ENCODE results near the gene CLEC4M. TPM values are rescaled to one million over a fixed set of nuclear protein-coding genes. Genes with fewer than 3 reads are reported as not detected.

The CLEC4M gene
- total RNA-seq, 1 donor from 2014 or later, result not detected

- no peak for DNase-seq (ENCODE audit: low read depth, low spot score)
- Mint-ChIP-seq H3K4me3 (no peak overlapping the region), H3K27me3 (ENCODE audit: low read depth) (peaks cover 52% of the 10 kb centered on the region), H3K4me1 (peaks cover 4% of the 10 kb centered on the region), H3K27ac (ENCODE audit: unreplicated experiment) (no peak overlapping the region), H3K36me3 (ENCODE audit: low read depth) (no peaks in the 10 kb centered on the region), H3K9me3 (no peaks in the 10 kb centered on the region)
- no peak for TF ChIP-seq CTCF (conservative IDR thresholded peaks at IDR 0.05)
Measured at GRCh38 chr19:7766535-7766934, 3.5 kb downstream of the CLEC4M start.

- H3K36me3 Mint-ChIP-seq (ENCODE audit: low read depth), result no peaks in the 10 kb centered on the region
- H3K4me3 Mint-ChIP-seq, result no peak overlapping the region
- H3K4me1 Mint-ChIP-seq, result peaks cover 4% of the 10 kb centered on the region
- no peak for TF ChIP-seq CTCF (conservative IDR thresholded peaks at IDR 0.05)
- peaks cover 56% of the 10 kb centered on the region for H3K27me3 Mint-ChIP-seq (ENCODE audit: low read depth)
- no peaks in the 10 kb centered on the region for H3K9me3 Mint-ChIP-seq
- no peak overlapping the region for H3K27ac Mint-ChIP-seq (ENCODE audit: unreplicated experiment)
- DNase-seq (ENCODE audit: low read depth, low spot score), result no peak
Measured at GRCh38 chr19:7767487-7767886, 4.4 kb downstream of the CLEC4M start.

- peaks cover 1% of the 10 kb centered on the region for H3K4me1 Mint-ChIP-seq
- H3K9me3 Mint-ChIP-seq, result no peaks in the 10 kb centered on the region
- no peak for TF ChIP-seq CTCF (conservative IDR thresholded peaks at IDR 0.05)
- H3K4me3 Mint-ChIP-seq, result no peak overlapping the region
- H3K27me3 Mint-ChIP-seq (ENCODE audit: low read depth), result peaks cover 56% of the 10 kb centered on the region
- no peak overlapping the region for H3K27ac Mint-ChIP-seq (ENCODE audit: unreplicated experiment)
- no peak for DNase-seq (ENCODE audit: low read depth, low spot score)
- no peaks in the 10 kb centered on the region for H3K36me3 Mint-ChIP-seq (ENCODE audit: low read depth)
Measured at GRCh38 chr19:7769171-7769570, 6.1 kb downstream of the CLEC4M start.

- Mint-ChIP-seq H3K36me3 (ENCODE audit: low read depth) (no peaks in the 10 kb centered on the region), H3K4me1 (no peaks in the 10 kb centered on the region), H3K9me3 (no peaks in the 10 kb centered on the region), H3K4me3 (no peak overlapping the region), H3K27ac (ENCODE audit: unreplicated experiment) (no peak overlapping the region), H3K27me3 (ENCODE audit: low read depth) (peaks cover 65% of the 10 kb centered on the region)
- TF ChIP-seq CTCF (conservative IDR thresholded peaks at IDR 0.05), result no peak
- DNase-seq (ENCODE audit: low read depth, low spot score), result no peak
Measured at GRCh38 chr19:7771072-7771471, 8.0 kb downstream of the CLEC4M start.

GRCh38 chr19:7772752-7773291 is 9.8 kb downstream of the CLEC4M start:
- Mint-ChIP-seq H3K36me3 (ENCODE audit: low read depth) (no peaks in the 10 kb centered on the region), H3K4me3 (no peak overlapping the region), H3K4me1 (no peaks in the 10 kb centered on the region), H3K9me3 (no peaks in the 10 kb centered on the region), H3K27me3 (ENCODE audit: low read depth) (peaks cover 71% of the 10 kb centered on the region), H3K27ac (ENCODE audit: unreplicated experiment) (no peak overlapping the region)
- DNase-seq (ENCODE audit: low read depth, low spot score), result no peak
- no peak for TF ChIP-seq CTCF (conservative IDR thresholded peaks at IDR 0.05)
